Tibial nerve (tissue), 4 donors: ENCODE results near the gene TAF4B. TPM values are rescaled to one million over a fixed set of nuclear protein-coding genes. Genes with fewer than 3 reads are reported as not detected.

Experiments
- DNase-seq, 2 donors: peaks; one replicate each; pipeline ENCODE4 v3.0.0-alpha.2; 2019; ENCODE audit warnings: low spot score in 2 of 2
- H3K27ac ChIP-seq, 4 donors: fragments of 200-600 bp; sonication (generic) in 3 of 4; one replicate each; pipeline ENCODE4 v1.5.1; 2017 to 2019; ENCODE audit warnings: mild to moderate bottlenecking in 1 of 4
- H3K27me3 ChIP-seq, 2 donors: fragments of 200-600 bp; sonication (generic) in 1 of 2; one replicate each; pipeline versions ENCODE4 v1.5.1 to v1.6.0; 2017 to 2019
- H3K36me3 ChIP-seq, 3 donors: fragments of 200-600 bp; sonication (generic); one replicate each; pipeline ENCODE4 v1.5.1; 2018 to 2019
- H3K4me1 ChIP-seq, 4 donors: fragments of 200-600 bp; sonication (generic) in 3 of 4; one replicate each; pipeline ENCODE4 v1.5.1; 2017 to 2019
- H3K4me3 ChIP-seq, 4 donors: fragments of 200-600 bp; sonication (generic) in 3 of 4; one replicate each; pipeline ENCODE4 v1.5.1; 2017 to 2019; ENCODE audit warnings: mild to moderate bottlenecking in 1 of 4, moderate library complexity in 1 of 4
- H3K9me3 ChIP-seq, 4 donors: fragments of 200-600 bp; sonication (generic) in 3 of 4; one replicate each; pipeline ENCODE4 v1.5.1; 2017 to 2019
- CTCF ChIP-seq, 5 experiments: fragments of 200-600 bp in 3 of 5; fragments of 450-650 bp in 2 of 5; sonication (generic) in 3 of 5; IDR thresholded peaks; one replicate each; pipeline ENCODE4 v1.5.1; 2016 to 2019; ENCODE audit warnings: antibody characterized with exemption in 5 of 5, mild to moderate bottlenecking in 3 of 5, moderate library complexity in 2 of 5
- EP300 ChIP-seq, 2 donors: sonication (generic); formaldehyde crosslinking; IDR thresholded peaks; one replicate each; pipeline ENCODE4 v1.6.1; 2017; ENCODE audit warnings: antibody characterized with exemption in 2 of 2, mild to moderate bottlenecking in 1 of 2
- POLR2A ChIP-seq, 2 donors: fragments of 450-650 bp; IDR thresholded peaks; one replicate each; pipeline ENCODE4 v1.6.1; 2017; ENCODE audit warnings: antibody characterized with exemption in 2 of 2, mild to moderate bottlenecking in 2 of 2, moderate library complexity in 2 of 2
- WGBS, 2 donors: methylation state at CpG; one replicate each; pipeline ENCODE4 v1.1.5; 2018; 5-methylcytosine and 5-hydroxymethylcytosine counted together
- total RNA-seq, 4 donors: library from RNA; depleted of rRNA; stranded (reverse); fragments of >200 nt; gene quantifications; one replicate each; pipeline ENCODE4 v1.1.0, GENCODE V29; 2016

Gene TAF4B
- total RNA-seq, 4 donors from 2014 or later: 13.7 to 25.5 (median 17.2) TPM

DNA sequence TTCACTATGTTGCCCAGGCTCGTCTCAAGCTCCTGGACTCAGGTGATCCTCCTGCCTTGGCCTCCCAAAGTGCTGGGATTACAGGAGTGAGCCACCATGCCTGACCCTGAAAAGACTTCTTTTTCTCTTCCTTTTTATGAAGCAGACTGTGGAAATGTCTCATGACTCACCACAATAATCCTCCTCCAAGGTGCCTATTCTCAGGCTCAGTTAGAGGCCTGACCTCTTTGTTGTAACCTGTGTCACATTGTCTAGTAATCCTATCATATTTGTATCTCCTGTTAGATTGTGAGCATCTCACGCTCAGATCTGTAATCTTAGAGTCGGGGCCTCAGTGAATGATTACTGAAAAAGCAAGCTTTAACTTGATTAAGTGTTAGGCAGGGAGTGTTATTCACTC lies 18.3 kb upstream of the TAF4B start:
- no peaks in the 10 kb centered on the region for H3K4me1 ChIP-seq
- H3K27me3 ChIP-seq: no peaks in the 10 kb centered on the region
- no peaks in the 10 kb centered on the region for H3K36me3 ChIP-seq
- 93 to 94% methylated on average over 3 of the region's 3 CpGs for WGBS, 2 donors
- no peaks in the 10 kb centered on the region for H3K9me3 ChIP-seq
- H3K4me3 ChIP-seq: no peak overlapping the region
- no peak for DNase-seq
- TF ChIP-seq POLR2A (IDR thresholded peaks at IDR 0.05) (no peak), CTCF (IDR thresholded peaks at IDR 0.05) (no peak), EP300 (IDR thresholded peaks at IDR 0.05) (no peak)
- H3K27ac ChIP-seq: no peak overlapping the region

- Histone ChIP-seq H3K36me3 (no peaks in the 10 kb centered on the region), H3K9me3 (no peaks in the 10 kb centered on the region), H3K27me3 (no peaks in the 10 kb centered on the region), H3K4me1 (no peaks in the 10 kb centered on the region), H3K4me3 (no peak overlapping the region), H3K27ac (no peak overlapping the region)
- 77 to 86% methylated on average over 2 of the region's 2 CpGs for WGBS, 2 donors
- no peak for DNase-seq
- no peak for TF ChIP-seq POLR2A (IDR thresholded peaks at IDR 0.05)
- TF ChIP-seq CTCF (IDR thresholded peaks at IDR 0.05): no peak
- TF ChIP-seq EP300 (IDR thresholded peaks at IDR 0.05): no peak
Observed at GRCh38 chr18:26208977-26209376, 17.3 kb upstream of the TAF4B start.

DNA sequence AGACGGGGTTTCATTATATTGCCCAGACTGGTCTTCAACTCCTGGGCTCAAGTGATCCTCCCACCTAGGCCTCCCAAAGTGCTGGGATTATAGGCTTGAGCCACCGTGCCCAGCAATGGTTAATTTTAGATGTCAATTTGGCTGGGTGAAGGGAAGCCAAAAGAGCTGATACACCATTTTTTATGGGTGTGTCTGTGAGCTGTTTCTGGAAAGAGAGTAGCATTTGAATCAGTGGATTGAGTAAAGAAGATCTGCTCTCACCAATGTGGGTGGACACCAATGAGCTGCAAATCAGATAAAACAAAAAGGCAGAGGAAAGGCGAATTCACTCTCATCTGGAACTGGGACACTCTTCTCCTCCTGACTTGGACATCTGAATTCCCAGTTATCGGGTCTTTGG lies 16.1 kb upstream of the TAF4B start:
- DNase-seq: no peak
- no peaks in the 10 kb centered on the region for H3K27me3 ChIP-seq
- H3K9me3 ChIP-seq: no peaks in the 10 kb centered on the region
- no peak overlapping the region for H3K27ac ChIP-seq
- 86 to 87% methylated on average over 4 of the region's 4 CpGs for WGBS, 2 donors
- no peaks in the 10 kb centered on the region for H3K4me1 ChIP-seq
- H3K4me3 ChIP-seq: no peak overlapping the region
- TF ChIP-seq POLR2A (IDR thresholded peaks at IDR 0.05) (no peak), CTCF (IDR thresholded peaks at IDR 0.05) (no peak), EP300 (IDR thresholded peaks at IDR 0.05) (no peak)
- H3K36me3 ChIP-seq: no peaks in the 10 kb centered on the region

DNA sequence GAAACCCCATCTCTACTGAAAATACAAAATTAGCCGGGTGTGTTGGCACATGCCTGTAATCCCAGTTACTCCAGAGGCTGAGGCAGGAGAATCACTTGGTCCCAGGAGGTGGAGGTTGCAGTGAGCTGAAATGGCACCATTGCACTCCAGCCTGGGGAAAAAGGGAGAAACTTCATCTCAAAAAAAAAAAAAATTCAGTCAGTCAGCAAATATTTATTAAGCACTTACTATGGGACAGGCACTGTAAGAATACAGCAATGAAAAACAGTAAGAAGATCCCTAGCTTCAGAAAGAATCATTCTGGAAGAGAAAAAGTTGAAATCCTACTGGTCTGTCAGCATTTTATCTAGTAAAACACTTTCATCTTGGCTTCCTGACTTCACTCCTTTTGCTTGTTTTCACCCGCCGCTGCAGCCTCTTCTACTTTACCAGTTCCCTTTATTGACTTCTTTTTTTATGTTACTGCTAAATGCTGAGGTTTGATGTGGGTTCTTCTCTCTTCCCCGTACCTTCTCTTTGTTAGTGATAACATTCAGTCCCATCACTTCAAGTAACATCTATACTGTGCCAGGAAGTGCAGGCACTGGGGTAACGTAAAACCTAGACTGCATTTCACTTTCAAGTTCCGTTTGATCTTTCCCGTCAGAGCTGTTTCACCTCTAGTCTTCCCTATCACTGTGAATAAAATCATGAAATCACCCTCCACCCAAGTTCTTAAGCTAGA lies 10.8 kb upstream of the TAF4B start:
- no peak for DNase-seq
- Histone ChIP-seq H3K27ac (no peak overlapping the region), H3K4me1 (no peaks in the 10 kb centered on the region), H3K27me3 (no peaks in the 10 kb centered on the region), H3K36me3 (no peaks in the 10 kb centered on the region), H3K4me3 (no peak overlapping the region), H3K9me3 (no peaks in the 10 kb centered on the region)
- WGBS, 2 donors: 71 to 78% methylated on average over 7 of the region's 7 CpGs
- no peak for TF ChIP-seq POLR2A (IDR thresholded peaks at IDR 0.05)
- no peak for TF ChIP-seq EP300 (IDR thresholded peaks at IDR 0.05)
- TF ChIP-seq CTCF (IDR thresholded peaks at IDR 0.05): no peak

DNA sequence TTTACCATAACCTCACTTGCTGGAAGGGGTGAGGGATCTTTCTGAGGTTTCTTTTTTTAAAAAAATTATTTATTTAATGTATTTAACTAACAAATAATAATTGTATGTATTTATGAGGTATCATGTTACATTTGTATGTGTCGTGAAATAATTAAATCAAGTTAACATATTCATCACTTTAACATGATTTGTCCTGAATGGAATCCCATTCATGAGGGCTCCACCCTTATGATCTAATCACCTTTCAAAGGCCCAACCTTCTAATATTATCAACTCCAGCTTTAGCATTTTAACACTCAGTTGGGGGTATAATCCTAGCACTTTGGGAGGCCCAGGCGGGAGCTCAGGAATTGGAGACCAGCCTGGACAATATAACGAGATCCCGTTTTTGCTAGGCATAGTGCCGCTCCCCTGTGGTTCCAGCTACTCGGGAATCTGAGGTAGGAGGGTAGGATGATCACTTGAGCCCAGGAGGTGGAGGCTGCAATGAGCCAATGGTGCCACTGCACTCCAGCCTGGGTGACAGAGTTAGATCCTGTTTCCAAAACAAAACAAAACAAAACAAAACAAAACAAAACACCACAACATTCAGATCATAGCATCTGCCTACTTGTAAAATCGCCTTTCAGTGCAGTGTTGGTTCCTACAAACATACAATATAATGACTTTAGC lies 1.1 kb upstream of the TAF4B start:
- Histone ChIP-seq H3K9me3 (no peaks in the 10 kb centered on the region), H3K27ac (no peak overlapping the region), H3K36me3 (no peaks in the 10 kb centered on the region), H3K4me3 (no peak overlapping the region), H3K27me3 (no peaks in the 10 kb centered on the region), H3K4me1 (peaks cover 0 to 30% (median 5%) of the 10 kb centered on the region in 4 donors)
- 84% methylated on average over 7 of the region's 7 CpGs for WGBS, 2 donors
- DNase-seq: no peak
- no peak for TF ChIP-seq CTCF (IDR thresholded peaks at IDR 0.05)
- TF ChIP-seq EP300 (IDR thresholded peaks at IDR 0.05): no peak
- no peak for TF ChIP-seq POLR2A (IDR thresholded peaks at IDR 0.05)
